GM12865 (cell line): ENCODE data around the gene HVCN1.
"Not testable (repeated sequence)": the region's sequence is repeated elsewhere in the genome, so short reads cannot be mapped to it uniquely, and the experiment has no call there.

Experiments used
- DNase-seq: peaks from one replicate; pipeline ENCODE4 v3.0.0; 2010; ENCODE audit warnings: low read depth
- H3K4me3 ChIP-seq: 2 replicates; pipeline ENCODE4 v1.5.1; 2011; ENCODE audit warnings: mild to moderate bottlenecking, low read depth, low read length, control low read depth
- CTCF ChIP-seq: IDR thresholded peaks from 2 replicates; pipeline ENCODE4 v1.5.1; 2011; ENCODE audit warnings: low read length, control low read depth, low read depth, inconsistent platforms; ENCODE audit not compliant: insufficient read depth; ENCODE audit errors: missing control alignments

HVCN1 gene

GRCh38 chr12:110606253-110606611 is 82.7 kb downstream of the HVCN1 start:
- peak overlapping the region; percentile 70 for H3K4me3 ChIP-seq
- no peak for TF ChIP-seq CTCF
- peak; percentile 65 for DNase-seq

- TF ChIP-seq CTCF, result peak; percentile 63
- DNase-seq, result peak; percentile 77
Observed at GRCh38 chr12:110602085-110602814, 86.7 kb downstream of the HVCN1 start.

DNA sequence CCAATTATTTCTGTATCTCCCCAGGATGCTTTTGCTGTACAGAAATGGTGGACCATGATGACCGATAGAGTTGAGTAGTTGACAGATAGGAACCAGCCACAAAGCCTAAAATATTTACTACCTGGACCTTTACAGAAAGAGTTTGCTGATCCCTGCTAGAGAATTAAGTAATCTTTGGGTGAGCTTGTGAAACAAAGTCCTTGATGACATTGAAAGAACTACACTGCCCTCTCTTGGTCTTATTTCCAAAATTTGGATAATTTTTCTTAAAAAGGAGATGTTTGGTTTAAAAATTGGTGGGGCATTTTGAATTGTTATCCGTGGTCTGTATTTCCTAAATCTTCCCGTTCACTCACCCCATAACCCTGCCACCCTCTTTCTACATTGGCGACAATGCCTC is 88.7 kb downstream of the HVCN1 start:
- peak; percentile 74 for DNase-seq
- no peak overlapping the region for H3K4me3 ChIP-seq
- TF ChIP-seq CTCF, result peak; percentile 24

More at GRCh38 chr12:110602085-110602814, 86.7 kb downstream of the HVCN1 start:
- not testable (repeated sequence) for H3K4me3 ChIP-seq

DNA sequence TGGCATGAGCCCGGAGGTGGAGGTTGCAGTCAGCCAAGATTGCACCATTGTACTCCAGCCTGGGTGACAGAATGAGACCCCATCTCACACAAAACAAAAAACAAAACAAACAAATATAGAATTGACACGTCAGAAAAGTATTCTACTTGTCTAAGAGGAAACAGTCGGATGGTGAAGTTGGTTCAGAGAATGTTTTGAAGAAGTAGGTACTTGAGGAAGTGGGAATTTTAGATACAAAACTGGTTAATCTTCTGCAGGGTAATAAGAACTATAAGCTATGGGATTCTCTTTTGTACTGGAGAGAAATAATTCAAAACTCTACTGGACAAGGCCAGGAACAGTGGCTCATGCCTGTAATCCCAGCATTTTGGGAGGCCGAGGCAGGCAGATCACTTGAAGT is 89.6 kb downstream of the HVCN1 start:
- H3K4me3 ChIP-seq, result no peak overlapping the region
- no peak for TF ChIP-seq CTCF
- no peak for DNase-seq
